ENCODE measurements around the gene HDAC9.

DNA sequence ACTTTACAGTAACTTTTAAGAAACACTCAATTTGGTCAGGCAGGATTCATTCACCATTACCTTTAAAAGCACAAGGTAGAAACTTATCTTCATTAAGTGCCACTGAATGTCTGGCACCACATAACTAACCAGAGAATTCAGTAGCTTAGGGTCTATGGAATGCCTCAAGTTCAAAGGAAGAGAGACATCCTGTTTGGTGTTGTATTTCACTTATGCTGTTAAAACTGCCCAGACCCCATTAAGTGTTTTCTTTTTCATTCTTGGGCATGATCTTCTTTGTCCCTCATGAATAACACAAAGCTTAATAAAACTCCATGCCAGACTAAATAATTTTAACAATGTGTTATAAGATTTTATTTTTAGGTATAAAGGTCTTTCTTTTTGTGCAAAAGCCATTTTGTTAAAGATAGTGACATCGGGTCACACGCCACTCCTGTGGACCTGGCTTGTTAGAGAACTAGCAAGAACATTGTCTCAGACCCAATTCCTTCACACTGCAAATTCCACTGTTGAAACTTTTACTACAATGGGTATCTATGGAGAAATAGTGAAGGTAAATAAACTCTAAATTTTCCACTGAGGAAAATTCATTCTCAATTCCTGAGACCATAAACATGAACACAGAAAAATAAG is 400.9 kb downstream of the HDAC9 start:
- TF ChIP-seq, protein P1, sequence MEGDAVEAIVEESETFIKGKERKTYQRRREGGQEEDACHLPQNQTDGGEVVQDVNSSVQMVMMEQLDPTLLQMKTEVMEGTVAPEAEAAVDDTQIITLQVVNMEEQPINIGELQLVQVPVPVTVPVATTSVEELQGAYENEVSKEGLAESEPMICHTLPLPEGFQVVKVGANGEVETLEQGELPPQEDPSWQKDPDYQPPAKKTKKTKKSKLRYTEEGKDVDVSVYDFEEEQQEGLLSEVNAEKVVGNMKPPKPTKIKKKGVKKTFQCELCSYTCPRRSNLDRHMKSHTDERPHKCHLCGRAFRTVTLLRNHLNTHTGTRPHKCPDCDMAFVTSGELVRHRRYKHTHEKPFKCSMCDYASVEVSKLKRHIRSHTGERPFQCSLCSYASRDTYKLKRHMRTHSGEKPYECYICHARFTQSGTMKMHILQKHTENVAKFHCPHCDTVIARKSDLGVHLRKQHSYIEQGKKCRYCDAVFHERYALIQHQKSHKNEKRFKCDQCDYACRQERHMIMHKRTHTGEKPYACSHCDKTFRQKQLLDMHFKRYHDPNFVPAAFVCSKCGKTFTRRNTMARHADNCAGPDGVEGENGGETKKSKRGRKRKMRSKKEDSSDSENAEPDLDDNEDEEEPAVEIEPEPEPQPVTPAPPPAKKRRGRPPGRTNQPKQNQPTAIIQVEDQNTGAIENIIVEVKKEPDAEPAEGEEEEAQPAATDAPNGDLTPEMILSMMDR (IDR thresholded peaks at IDR 0.05; ENCODE audit: insufficient read depth, low read depth, low read length) = no peak
- TF ChIP-seq EZH2 (IDR thresholded peaks at IDR 0.05; ENCODE audit: insufficient read depth, low read length) = no peak

All from astrocyte (in vitro differentiated cells and primary cell).